ENCODE data around the gene C1orf159. TPM values are rescaled to one million over a fixed set of nuclear protein-coding genes. Genes with fewer than 3 reads are reported as not detected.

The C1orf159 gene
- total RNA-seq (10 to 100 TPM; 50.7 to 68.3 TPM), polyA plus RNA-seq (ENCODE audit: insufficient read depth, low read depth, low replicate concordance) (40.7 TPM)
- long read RNA-seq, donor 1 = 0 reads
- long read RNA-seq, donor 2 = 0 reads

GRCh38 chr1:1115786-1116700, at the start of gene C1orf159:
C1orf159 (minus strand) TSS chr1:1116089; CDS start chr1:1091543, 24,546 bp downstream.
- TF ChIP-seq POLR2A (IDR thresholded peaks at IDR 0.05) (no peak), CTCF (IDR thresholded peaks at IDR 0.05) (peak in 2 of 3 experiments; percentile 12 to 32)
- no peaks in the 10 kb centered on the region for H3K27me3 ChIP-seq
- 0 to 3% methylated on average over 11 to 73 of the region's 128 CpGs for WGBS, 2 donors
- peak within 1 kb of the TSS; percentile 59 to 83 for H3K27ac ChIP-seq
- H3K4me3 ChIP-seq = peak within 1 kb of the TSS; percentile 81 to 92
- DNase-seq = peak; percentile 99
- H3K9me3 ChIP-seq = no peaks in the 10 kb centered on the region
- no peaks in the 10 kb centered on the region for H3K36me3 ChIP-seq (ENCODE audit: low read depth, missing control alignments)
- intact Hi-C loops (cut with DNase I; ENCODE audit: low total_unique reads) = no loop called here
- H3K4me1 ChIP-seq = no peaks in the 10 kb centered on the region

DNA sequence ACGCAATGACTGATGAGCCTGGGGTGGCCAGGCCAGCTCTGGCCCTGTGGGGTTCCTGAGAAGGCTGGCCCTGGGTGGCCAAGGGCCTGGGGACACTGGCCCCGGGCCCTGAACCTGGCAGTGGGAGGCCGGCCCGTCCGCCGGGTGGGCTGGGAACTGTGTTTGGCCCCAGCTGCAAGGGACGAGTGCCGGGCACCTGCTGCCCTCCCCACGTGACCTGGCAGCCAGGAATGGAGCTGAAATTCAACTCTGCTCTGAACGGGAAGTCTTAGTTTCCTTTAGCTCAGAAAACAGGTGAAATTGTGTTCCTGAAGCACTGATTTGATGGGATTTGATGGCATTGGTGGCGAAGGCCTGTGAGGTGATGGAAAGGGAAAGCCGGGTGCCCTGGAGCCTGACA, 49.6 kb upstream of the C1orf159 start:
- no peaks in the 10 kb centered on the region for H3K4me1 ChIP-seq

GRCh38 chr1:1164701-1165451, 49.0 kb upstream of the C1orf159 start:
- WGBS, 2 donors = 64 to 76% methylated on average over 30 to 48 of the region's 48 CpGs
- no peaks in the 10 kb centered on the region for H3K4me1 ChIP-seq
- no peaks in the 10 kb centered on the region for H3K9me3 ChIP-seq
- TF ChIP-seq CTCF (IDR thresholded peaks at IDR 0.05) (no peak), POLR2A (IDR thresholded peaks at IDR 0.05) (no peak)
- no peak overlapping the region for H3K27ac ChIP-seq
- intact Hi-C loops (cut with DNase I; ENCODE audit: low total_unique reads) = no loop called here
- no peak for DNase-seq
- H3K36me3 ChIP-seq (ENCODE audit: low read depth, missing control alignments) = no peaks in the 10 kb centered on the region
- H3K27me3 ChIP-seq = no peaks in the 10 kb centered on the region
- no peak overlapping the region for H3K4me3 ChIP-seq

More for the DNA sequence above, 49.6 kb upstream of the C1orf159 start:
- intact Hi-C loops (cut with DNase I; ENCODE audit: low total_unique reads) = no loop called here
- Histone ChIP-seq H3K4me3 (no peak overlapping the region), H3K27ac (no peak overlapping the region), H3K27me3 (no peaks in the 10 kb centered on the region), H3K36me3 (ENCODE audit: low read depth, missing control alignments) (no peaks in the 10 kb centered on the region), H3K9me3 (no peaks in the 10 kb centered on the region)
- 81 to 86% methylated on average over 12 of the region's 12 CpGs for WGBS, 2 donors
- TF ChIP-seq POLR2A (IDR thresholded peaks at IDR 0.05) (no peak), CTCF (IDR thresholded peaks at IDR 0.05) (no peak)
- DNase-seq = no peak

GRCh38 chr1:1164361-1164700, 48.4 kb upstream of the C1orf159 start:
- H3K36me3 ChIP-seq (ENCODE audit: low read depth, missing control alignments) = no peaks in the 10 kb centered on the region
- intact Hi-C loops (cut with DNase I; ENCODE audit: low total_unique reads) = no loop called here
- TF ChIP-seq CTCF (IDR thresholded peaks at IDR 0.05) (no peak), POLR2A (IDR thresholded peaks at IDR 0.05) (no peak)
- WGBS, 2 donors = 67 to 82% methylated on average over 23 to 26 of the region's 26 CpGs
- H3K27ac ChIP-seq = no peak overlapping the region
- DNase-seq = no peak
- H3K4me3 ChIP-seq = no peak overlapping the region
- no peaks in the 10 kb centered on the region for H3K4me1 ChIP-seq
- no peaks in the 10 kb centered on the region for H3K27me3 ChIP-seq
- no peaks in the 10 kb centered on the region for H3K9me3 ChIP-seq

Measured in testis (tissue), 5 donors.